Gastrocnemius medialis (tissue), 4 donors: Measurements from ENCODE around the gene GRIA4. TPM values are rescaled to one million over a fixed set of nuclear protein-coding genes. Genes with fewer than 3 reads are reported as not detected.

Source experiments
- ATAC-seq, 2 donors: fragments of 150-250 bp; one replicate each; pipeline ENCODE4 v1.9.1; 2016
- DNase-seq, 2 donors: peaks; one replicate each; pipeline ENCODE4 v3.0.0-alpha.2; 2019
- H3K27ac ChIP-seq, 4 donors: fragments of 200-600 bp; sonication (generic); 1 replicate in 1 of 4; 2 replicates in 3 of 4; pipeline ENCODE4 v1.5.1; 2016 to 2018; ENCODE audit warnings: mild to moderate bottlenecking in 2 of 4, moderate library complexity in 1 of 4
- H3K27me3 ChIP-seq, 3 donors: fragments of 200-600 bp; sonication (generic) in 2 of 3; 1 replicate in 1 of 3; 2 replicates in 2 of 3; pipeline versions ENCODE4 v1.5.1 to v1.6.0; 2016 to 2019; ENCODE audit warnings: mild to moderate bottlenecking in 1 of 3, moderate library complexity in 1 of 3
- H3K36me3 ChIP-seq, 2 donors: fragments of 200-600 bp; sonication (generic) in 1 of 2; one replicate each; pipeline ENCODE4 v1.5.1; 2017 to 2018
- H3K4me1 ChIP-seq, 2 donors: fragments of 200-600 bp; sonication (generic) in 1 of 2; one replicate each; pipeline ENCODE4 v1.5.1; 2016 to 2017; ENCODE audit warnings: mild to moderate bottlenecking in 2 of 2
- H3K4me3 ChIP-seq, 4 donors: fragments of 200-600 bp; sonication (generic) in 3 of 4; 1 replicate in 1 of 4; 2 replicates in 3 of 4; pipeline ENCODE4 v1.5.1; 2016 to 2019; ENCODE audit warnings: mild to moderate bottlenecking in 2 of 4
- H3K9me3 ChIP-seq, 3 donors: fragments of 200-600 bp; sonication (generic) in 2 of 3; 1 replicate in 1 of 3; 2 replicates in 2 of 3; pipeline ENCODE4 v1.5.1; 2016 to 2019
- CTCF ChIP-seq, 5 experiments: fragments of 450-650 bp in 3 of 5; fragments of 200-600 bp in 2 of 5; sonication (generic) in 2 of 5; IDR thresholded peaks in 4 of 5; conservative IDR thresholded peaks in 1 of 5; 1 replicate in 4 of 5; 2 replicates in 1 of 5; pipeline ENCODE4 v1.5.1; 2016 to 2019; ENCODE audit warnings: antibody characterized with exemption in 5 of 5, mild to moderate bottlenecking in 3 of 5, moderate library complexity in 3 of 5
- POLR2A ChIP-seq, 2 donors: fragments of 450-650 bp; IDR thresholded peaks; one replicate each; pipeline ENCODE4 v1.6.1; 2017; ENCODE audit warnings: antibody characterized with exemption in 2 of 2, mild to moderate bottlenecking in 2 of 2, moderate library complexity in 2 of 2
- in situ Hi-C, 4 donors: fragments of 200-750 bp; cut with MboI; loops; one replicate each; pipeline versions ENCODE4 v1.15.0 to v1.8.0; 2017; ENCODE audit warnings: low sequenced_read_pairs in 4 of 4
- intact Hi-C: fragments of 100-400 bp; cut with DNase I; formaldehyde crosslinking; loops from one replicate; pipeline ENCODE4 v1.15.1; 2023; ENCODE audit warnings: low total_unique reads
- total RNA-seq, 4 donors: library from RNA; depleted of rRNA; stranded (reverse); fragments of >200 nt; gene quantifications; one replicate each; pipeline versions ENCODE4 v1.1.0 to v1.2.3, GENCODE V29; 2016

Gene GRIA4
- total RNA-seq, 4 donors from 2014 or later: not detected

DNA sequence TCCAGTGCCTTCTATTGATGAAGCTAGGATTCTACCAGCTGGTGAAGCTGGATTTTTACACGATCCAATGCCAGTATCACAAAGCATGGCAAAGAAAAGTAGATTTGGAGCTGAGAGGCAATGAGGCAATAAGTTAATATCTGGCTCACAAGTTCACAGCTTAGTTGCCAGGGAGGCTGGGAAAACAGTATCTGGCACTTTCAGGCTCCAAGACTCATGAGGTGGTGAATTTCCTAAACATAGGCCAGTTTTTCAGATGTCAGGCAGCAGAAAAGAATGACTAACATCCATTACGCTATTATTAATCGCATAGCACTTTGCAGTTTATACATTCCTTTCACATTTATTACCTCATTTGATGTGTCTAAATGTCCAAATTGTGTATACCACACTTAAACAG is 122.7 kb downstream of the GRIA4 start:
- H3K9me3 ChIP-seq: no peaks in the 10 kb centered on the region
- H3K27me3 ChIP-seq: no peaks in the 10 kb centered on the region
- DNase-seq (no peak), ATAC-seq (no peak)
- in situ Hi-C loops (no loop called here), intact Hi-C loops (no loop called here)
- no peak overlapping the region for H3K4me3 ChIP-seq
- H3K27ac ChIP-seq: no peak overlapping the region
- H3K36me3 ChIP-seq: no peaks in the 10 kb centered on the region
- TF ChIP-seq POLR2A (IDR thresholded peaks at IDR 0.05): no peak
- TF ChIP-seq CTCF (IDR thresholded peaks at IDR 0.05 in 4 of 5, conservative IDR thresholded peaks at IDR 0.05 in 1 of 5): no peak
- H3K4me1 ChIP-seq: no peaks in the 10 kb centered on the region

DNA sequence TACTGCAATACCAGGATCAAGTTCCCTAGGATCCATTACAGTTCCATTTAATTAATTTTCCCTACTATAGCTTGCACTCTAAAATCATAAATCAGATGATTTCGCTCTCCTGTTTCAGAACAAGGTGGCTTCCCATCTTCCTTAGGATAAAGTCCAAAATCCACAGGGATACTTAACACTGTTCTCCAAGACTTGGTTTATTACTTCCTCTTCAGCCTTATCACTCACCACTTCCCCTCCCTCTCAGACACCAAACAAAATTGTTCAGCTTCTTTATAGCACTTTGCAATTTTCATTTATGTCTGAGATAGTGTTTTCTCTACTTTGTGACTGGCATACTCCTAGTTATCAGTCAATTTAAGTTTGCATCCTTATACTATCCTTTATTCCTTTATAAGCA is 124.6 kb downstream of the GRIA4 start:
- Histone ChIP-seq H3K27me3 (no peaks in the 10 kb centered on the region), H3K9me3 (no peaks in the 10 kb centered on the region), H3K4me1 (no peaks in the 10 kb centered on the region), H3K36me3 (no peaks in the 10 kb centered on the region), H3K4me3 (no peak overlapping the region), H3K27ac (no peak overlapping the region)
- intact Hi-C loops (no loop called here), in situ Hi-C loops (no loop called here)
- no peak for TF ChIP-seq POLR2A (IDR thresholded peaks at IDR 0.05)
- TF ChIP-seq CTCF (IDR thresholded peaks at IDR 0.05 in 4 of 5, conservative IDR thresholded peaks at IDR 0.05 in 1 of 5): no peak
- ATAC-seq (no peak), DNase-seq (no peak)

- intact Hi-C loops (no loop called here), in situ Hi-C loops (no loop called here)
- no peaks in the 10 kb centered on the region for H3K36me3 ChIP-seq
Observed at GRCh38 chr11:105738251-105738650, 128.4 kb downstream of the GRIA4 start.

DNA sequence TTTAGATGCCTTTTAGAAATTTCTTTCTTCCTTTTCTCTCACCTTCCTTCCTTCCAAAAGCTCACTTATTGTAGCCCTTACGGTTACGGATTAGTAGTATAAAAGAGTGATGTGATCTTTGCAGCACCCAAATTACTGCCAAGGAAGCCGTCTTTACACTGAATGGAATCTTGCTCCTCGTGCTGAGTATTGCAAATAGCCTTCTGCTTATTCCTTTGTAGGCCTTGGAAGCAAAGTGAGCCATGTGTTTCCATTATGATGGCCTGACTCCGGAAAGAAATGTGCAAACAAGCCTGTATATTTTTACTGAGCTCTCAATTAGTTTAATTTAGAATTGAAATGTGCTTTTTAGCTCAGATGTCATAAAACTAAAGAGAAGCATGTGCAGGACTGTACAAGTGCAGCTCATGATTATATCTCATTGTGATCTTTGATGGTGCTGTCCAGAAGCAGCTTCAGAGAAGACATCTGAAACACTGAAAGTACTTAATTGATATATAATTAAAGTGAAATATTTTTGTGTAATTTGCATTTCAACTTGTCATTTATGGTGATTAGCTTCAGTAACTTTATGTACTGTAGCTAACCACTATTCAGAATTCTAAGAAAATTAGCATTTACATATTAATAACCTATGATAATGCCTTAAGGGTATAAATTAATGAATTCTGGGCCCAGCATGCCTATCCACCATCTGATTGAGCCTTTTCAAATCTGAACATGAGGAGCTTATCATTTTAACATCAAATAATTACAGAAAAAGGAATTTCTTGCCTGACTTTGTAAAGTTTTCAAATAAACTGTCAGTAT is 129.3 kb downstream of the GRIA4 start:
- ATAC-seq (no peak), DNase-seq (no peak)
- no peaks in the 10 kb centered on the region for H3K9me3 ChIP-seq
- no peaks in the 10 kb centered on the region for H3K4me1 ChIP-seq
- in situ Hi-C loops (no loop called here), intact Hi-C loops (no loop called here)
- no peaks in the 10 kb centered on the region for H3K36me3 ChIP-seq
- no peak overlapping the region for H3K4me3 ChIP-seq
- TF ChIP-seq CTCF (IDR thresholded peaks at IDR 0.05 in 4 of 5, conservative IDR thresholded peaks at IDR 0.05 in 1 of 5) (no peak), POLR2A (IDR thresholded peaks at IDR 0.05) (no peak)
- no peaks in the 10 kb centered on the region for H3K27me3 ChIP-seq
- no peak overlapping the region for H3K27ac ChIP-seq

More at GRCh38 chr11:105738251-105738650, 128.4 kb downstream of the GRIA4 start:
- no peaks in the 10 kb centered on the region for H3K27me3 ChIP-seq
- no peaks in the 10 kb centered on the region for H3K9me3 ChIP-seq
- H3K4me3 ChIP-seq: no peak overlapping the region
- DNase-seq (no peak), ATAC-seq (no peak)
- no peaks in the 10 kb centered on the region for H3K4me1 ChIP-seq
- TF ChIP-seq POLR2A (IDR thresholded peaks at IDR 0.05) (no peak), CTCF (IDR thresholded peaks at IDR 0.05 in 4 of 5, conservative IDR thresholded peaks at IDR 0.05 in 1 of 5) (no peak)
- H3K27ac ChIP-seq: no peak overlapping the region
